ENCODE data around the gene MAP1LC3C.
A peak's percentile ranks its signal among the peaks of the same experiment; 100 is the strongest.
"Not testable (repeated sequence)": the region's sequence is repeated elsewhere in the genome, so short reads cannot be mapped to it uniquely, and the experiment has no call there.

The MAP1LC3C gene

DNA sequence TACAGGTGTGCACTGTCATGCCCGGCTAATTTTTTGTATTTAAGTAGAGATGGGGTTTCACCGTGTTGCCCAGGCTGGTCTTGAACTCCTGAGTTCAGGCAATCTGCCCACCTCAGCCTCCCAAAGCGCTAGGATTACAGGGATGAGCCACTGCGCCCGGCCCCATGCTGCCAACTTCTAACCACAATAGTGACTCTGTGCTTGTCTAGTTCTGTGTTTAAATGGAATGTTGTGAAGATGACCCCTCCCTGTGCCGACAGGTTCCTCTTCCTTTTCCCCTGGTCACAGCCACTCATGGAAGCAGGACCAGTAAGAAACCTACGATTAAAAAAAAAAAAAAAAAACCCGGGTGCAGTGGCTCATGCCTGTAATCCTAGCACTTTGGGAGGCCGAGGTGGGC lies 4.7 kb downstream of the MAP1LC3C start:
- H3K79me1 ChIP-seq (replicated peaks; ENCODE audit: low read length, poor library complexity, severe bottlenecking): no peaks in the 10 kb centered on the region
- H2BK5ac ChIP-seq (ENCODE audit: low read depth, low read length, poor library complexity, severe bottlenecking): no peak overlapping the region
- peaks cover 11% of the 10 kb centered on the region for H3K4me1 ChIP-seq (ENCODE audit: control insufficient read depth, insufficient read depth, low read depth, low read length)
- H3K9ac ChIP-seq (ENCODE audit: low read length): no peak overlapping the region
- H2AK5ac ChIP-seq (ENCODE audit: low read length, severe bottlenecking): no peak overlapping the region
- no peak overlapping the region for H2BK12ac ChIP-seq (ENCODE audit: low read length in 2 of 2)
- H3K23ac ChIP-seq (ENCODE audit: low read length in 2 of 2): no peak overlapping the region
- H3K4ac ChIP-seq (ENCODE audit: low read depth in 1 of 2, low read length in 2 of 2): no peak overlapping the region
- no peaks in the 10 kb centered on the region for H3K36me3 ChIP-seq (ENCODE audit: control insufficient read depth in 1 of 2, insufficient read depth in 2 of 2, low read depth in 1 of 2, low read length in 2 of 2)
- H4K8ac ChIP-seq (ENCODE audit: low read length): no peak overlapping the region
- 86% methylated on average over 4 of the region's 9 CpGs for WGBS
- H3K4me2 ChIP-seq (ENCODE audit: low read length, poor library complexity, severe bottlenecking): no peak overlapping the region
- H2BK15ac ChIP-seq (ENCODE audit: low read depth, poor library complexity, severe bottlenecking): no peak overlapping the region
- H3K18ac ChIP-seq (ENCODE audit: low read depth in 1 of 2, low read length in 2 of 2): no peak overlapping the region
- H3K9me3 ChIP-seq (ENCODE audit: control insufficient read depth, low read length): no peaks in the 10 kb centered on the region
- H3K4me3 ChIP-seq (ENCODE audit: insufficient read depth in 1 of 2, low read depth in 1 of 2, low read length in 2 of 2): no peak overlapping the region
- H2AFZ ChIP-seq (ENCODE audit: low read depth, low read length): no peak overlapping the region
- no peak overlapping the region for H3K27ac ChIP-seq (ENCODE audit: low read length, poor library complexity, severe bottlenecking)
- no peaks in the 10 kb centered on the region for H3K27me3 ChIP-seq (ENCODE audit: control insufficient read depth in 1 of 2, insufficient read depth in 1 of 2, low read length in 2 of 2)
- H4K91ac ChIP-seq (ENCODE audit: low read length): no peak overlapping the region
- DNase-seq: no peak
- H2BK120ac ChIP-seq (ENCODE audit: low read depth, low read length): no peak overlapping the region
- no peak overlapping the region for H3K14ac ChIP-seq (ENCODE audit: low read length in 2 of 2)

GRCh38 chr1:241992734-241993133 lies 6.2 kb downstream of the MAP1LC3C start:
- Histone ChIP-seq H3K27me3 (ENCODE audit: control insufficient read depth in 1 of 2, insufficient read depth in 1 of 2, low read length in 2 of 2) (no peaks in the 10 kb centered on the region), H3K9ac (ENCODE audit: low read length) (no peak overlapping the region), H3K79me1 (replicated peaks; ENCODE audit: low read length, poor library complexity, severe bottlenecking) (no peaks in the 10 kb centered on the region), H3K36me3 (ENCODE audit: control insufficient read depth in 1 of 2, insufficient read depth in 2 of 2, low read depth in 1 of 2, low read length in 2 of 2) (no peaks in the 10 kb centered on the region), H2BK12ac (ENCODE audit: low read length in 2 of 2) (no peak overlapping the region), H3K18ac (ENCODE audit: low read depth in 1 of 2, low read length in 2 of 2) (no peak overlapping the region), H3K14ac (ENCODE audit: low read length in 2 of 2) (no peak overlapping the region), H2BK120ac (ENCODE audit: low read depth, low read length) (no peak overlapping the region), H4K91ac (ENCODE audit: low read length) (no peak overlapping the region), H3K23ac (ENCODE audit: low read length in 2 of 2) (no peak overlapping the region), H2BK5ac (ENCODE audit: low read depth, low read length, poor library complexity, severe bottlenecking) (no peak overlapping the region), H3K4me2 (ENCODE audit: low read length, poor library complexity, severe bottlenecking) (no peak overlapping the region), H2AK5ac (ENCODE audit: low read length, severe bottlenecking) (no peak overlapping the region), H3K4me1 (ENCODE audit: control insufficient read depth, insufficient read depth, low read depth, low read length) (peaks cover 13% of the 10 kb centered on the region), H3K4ac (ENCODE audit: low read depth in 1 of 2, low read length in 2 of 2) (no peak overlapping the region), H2BK15ac (ENCODE audit: low read depth, poor library complexity, severe bottlenecking) (no peak overlapping the region), H3K9me3 (ENCODE audit: control insufficient read depth, low read length) (no peaks in the 10 kb centered on the region), H3K4me3 (ENCODE audit: insufficient read depth in 1 of 2, low read depth in 1 of 2, low read length in 2 of 2) (no peak overlapping the region), H2AFZ (ENCODE audit: low read depth, low read length) (no peak overlapping the region), H3K27ac (ENCODE audit: low read length, poor library complexity, severe bottlenecking) (no peak overlapping the region), H4K8ac (ENCODE audit: low read length) (no peak overlapping the region)
- DNase-seq: no peak
- WGBS: 87% methylated on average over 5 of the region's 5 CpGs

- Histone ChIP-seq H4K91ac (ENCODE audit: low read length) (no peak overlapping the region), H3K9me3 (ENCODE audit: control insufficient read depth, low read length) (no peaks in the 10 kb centered on the region), H3K18ac (ENCODE audit: low read depth in 1 of 2, low read length in 2 of 2) (no peak overlapping the region), H2AK5ac (ENCODE audit: low read length, severe bottlenecking) (no peak overlapping the region), H2BK120ac (ENCODE audit: low read depth, low read length) (no peak overlapping the region), H3K4me2 (ENCODE audit: low read length, poor library complexity, severe bottlenecking) (no peak overlapping the region), H3K14ac (ENCODE audit: low read length in 2 of 2) (no peak overlapping the region), H3K4me3 (ENCODE audit: insufficient read depth in 1 of 2, low read depth in 1 of 2, low read length in 2 of 2) (no peak overlapping the region), H2BK12ac (ENCODE audit: low read length in 2 of 2) (no peak overlapping the region), H3K9ac (ENCODE audit: low read length) (peak overlapping the region; percentile 29), H3K4me1 (ENCODE audit: control insufficient read depth, insufficient read depth, low read depth, low read length) (peaks cover 11% of the 10 kb centered on the region), H2BK15ac (ENCODE audit: low read depth, poor library complexity, severe bottlenecking) (no peak overlapping the region), H2AFZ (ENCODE audit: low read depth, low read length) (no peak overlapping the region), H3K23ac (ENCODE audit: low read length in 2 of 2) (no peak overlapping the region), H3K36me3 (ENCODE audit: control insufficient read depth in 1 of 2, insufficient read depth in 2 of 2, low read depth in 1 of 2, low read length in 2 of 2) (no peaks in the 10 kb centered on the region), H3K4ac (ENCODE audit: low read depth in 1 of 2, low read length in 2 of 2) (no peak overlapping the region), H2BK5ac (ENCODE audit: low read depth, low read length, poor library complexity, severe bottlenecking) (no peak overlapping the region), H3K27ac (ENCODE audit: low read length, poor library complexity, severe bottlenecking) (no peak overlapping the region), H3K27me3 (ENCODE audit: control insufficient read depth in 1 of 2, insufficient read depth in 1 of 2, low read length in 2 of 2) (no peaks in the 10 kb centered on the region), H4K8ac (ENCODE audit: low read length) (no peak overlapping the region), H3K79me1 (replicated peaks; ENCODE audit: low read length, poor library complexity, severe bottlenecking) (no peaks in the 10 kb centered on the region)
- WGBS: 77% methylated on average over 10 of the region's 10 CpGs
- DNase-seq: peak; percentile 70
These were observed 8.9 kb downstream of the MAP1LC3C start for GRCh38 chr1:241990040-241990439.

GRCh38 chr1:241988389-241988930 lies 10.4 kb downstream of the MAP1LC3C start:
- not testable (repeated sequence) for H2BK12ac ChIP-seq (ENCODE audit: low read length in 2 of 2); H3K9ac ChIP-seq (ENCODE audit: low read length); H4K91ac ChIP-seq (ENCODE audit: low read length); H3K36me3 ChIP-seq (ENCODE audit: control insufficient read depth in 1 of 2, insufficient read depth in 2 of 2, low read depth in 1 of 2, low read length in 2 of 2); H3K4me2 ChIP-seq (ENCODE audit: low read length, poor library complexity, severe bottlenecking); H3K18ac ChIP-seq (ENCODE audit: low read depth in 1 of 2, low read length in 2 of 2); H4K8ac ChIP-seq (ENCODE audit: low read length); H2AFZ ChIP-seq (ENCODE audit: low read depth, low read length); H2BK5ac ChIP-seq (ENCODE audit: low read depth, low read length, poor library complexity, severe bottlenecking); H3K9me3 ChIP-seq (ENCODE audit: control insufficient read depth, low read length); H2BK15ac ChIP-seq (ENCODE audit: low read depth, poor library complexity, severe bottlenecking); DNase-seq; H3K79me1 ChIP-seq (replicated peaks; ENCODE audit: low read length, poor library complexity, severe bottlenecking); H3K4ac ChIP-seq (ENCODE audit: low read depth in 1 of 2, low read length in 2 of 2); H3K27me3 ChIP-seq (ENCODE audit: control insufficient read depth in 1 of 2, insufficient read depth in 1 of 2, low read length in 2 of 2); H2BK120ac ChIP-seq (ENCODE audit: low read depth, low read length); H3K14ac ChIP-seq (ENCODE audit: low read length in 2 of 2); H2AK5ac ChIP-seq (ENCODE audit: low read length, severe bottlenecking); H3K23ac ChIP-seq (ENCODE audit: low read length in 2 of 2); H3K4me3 ChIP-seq (ENCODE audit: insufficient read depth in 1 of 2, low read depth in 1 of 2, low read length in 2 of 2)
- 89% methylated on average over 9 of the region's 10 CpGs for WGBS
- peak overlapping the region; percentile 43 for H3K27ac ChIP-seq (ENCODE audit: low read length, poor library complexity, severe bottlenecking)
- peaks cover 10% of the 10 kb centered on the region for H3K4me1 ChIP-seq (ENCODE audit: control insufficient read depth, insufficient read depth, low read depth, low read length)
